PFSK-1 (cell line): Measurements from ENCODE around the gene SLIT2.

Source experiments
- FOXP2 ChIP-seq: optimal IDR thresholded peaks from 2 replicates; pipeline ENCODE3; 2011; ENCODE audit warnings: borderline replicate concordance, control low read depth, inconsistent platforms; ENCODE audit not compliant: insufficient read depth; ENCODE audit errors: extremely low read length, extremely low read depth
- POLR2AphosphoS5 ChIP-seq: IDR thresholded peaks from 2 replicates; pipeline ENCODE4 v1.6.1; 2012; ENCODE audit warnings: low read depth, mild to moderate bottlenecking, control low read depth, low read length, moderate library complexity
- REST ChIP-seq, 2 experiments: IDR thresholded peaks; 2 replicates each; pipeline versions ENCODE4 v1.6.1 to v1.8.0; 2011 to 2012; ENCODE audit warnings: low read depth in 2 of 2, low read length in 2 of 2, control low read depth in 1 of 2, inconsistent platforms in 1 of 2, mild to moderate bottlenecking in 1 of 2, moderate library complexity in 1 of 2; ENCODE audit not compliant: insufficient read depth in 1 of 2
- SIN3A ChIP-seq: IDR thresholded peaks from 2 replicates; pipeline ENCODE4 v1.6.1; 2012; ENCODE audit warnings: mild to moderate bottlenecking, low read length, moderate library complexity, borderline replicate concordance; ENCODE audit not compliant: insufficient read depth
- TAF1 ChIP-seq: IDR thresholded peaks from 2 replicates; pipeline ENCODE4 v1.6.1; 2012; ENCODE audit warnings: low read length, control low read depth, borderline replicate concordance; ENCODE audit not compliant: insufficient read depth

SLIT2 gene

GRCh38 chr4:20219521-20219920, 32.2 kb upstream of the SLIT2 start:
- TF ChIP-seq SIN3A: no peak
- TF ChIP-seq POLR2AphosphoS5: no peak

- no peak for TF ChIP-seq REST (IDR thresholded peaks at IDR 0.05; ENCODE audit: insufficient read depth in 1 of 2, low read depth in 2 of 2, low read length in 2 of 2)
- no peak for TF ChIP-seq FOXP2
- TF ChIP-seq SIN3A: no peak
- no peak for TF ChIP-seq POLR2AphosphoS5
- TF ChIP-seq TAF1: no peak
These were observed 13.7 kb upstream of the SLIT2 start for GRCh38 chr4:20237894-20238537.

GRCh38 chr4:20248155-20248558, 3.5 kb upstream of the SLIT2 start:
- TF ChIP-seq SIN3A (no peak), POLR2AphosphoS5 (no peak), FOXP2 (no peak), TAF1 (no peak), REST (IDR thresholded peaks at IDR 0.05; ENCODE audit: insufficient read depth in 1 of 2, low read depth in 2 of 2, low read length in 2 of 2) (no peak)

- no peak for TF ChIP-seq POLR2AphosphoS5
- no peak for TF ChIP-seq FOXP2
- no peak for TF ChIP-seq TAF1
- no peak for TF ChIP-seq SIN3A
- TF ChIP-seq REST (IDR thresholded peaks at IDR 0.05; ENCODE audit: insufficient read depth in 1 of 2, low read depth in 2 of 2, low read length in 2 of 2): no peak
These were observed 2.4 kb upstream of the SLIT2 start for GRCh38 chr4:20249333-20249732.

GRCh38 chr4:20251031-20251795, 492 bp upstream of the SLIT2 start:
- TF ChIP-seq POLR2AphosphoS5 (no peak), FOXP2 (no peak), SIN3A (no peak), REST (IDR thresholded peaks at IDR 0.05; ENCODE audit: insufficient read depth in 1 of 2, low read depth in 2 of 2, low read length in 2 of 2) (no peak), TAF1 (no peak)
